HG02885 (cell line): ENCODE measurements around the gene DDX27.

Source experiments
- ATAC-seq: cut with Tn5 transposase; IDR thresholded peaks from one replicate; pipeline ENCODE4 v1.9.1; 2021; ENCODE audit warnings: mild to moderate bottlenecking; ENCODE audit not compliant: unreplicated experiment, poor library complexity

The DDX27 gene

DNA sequence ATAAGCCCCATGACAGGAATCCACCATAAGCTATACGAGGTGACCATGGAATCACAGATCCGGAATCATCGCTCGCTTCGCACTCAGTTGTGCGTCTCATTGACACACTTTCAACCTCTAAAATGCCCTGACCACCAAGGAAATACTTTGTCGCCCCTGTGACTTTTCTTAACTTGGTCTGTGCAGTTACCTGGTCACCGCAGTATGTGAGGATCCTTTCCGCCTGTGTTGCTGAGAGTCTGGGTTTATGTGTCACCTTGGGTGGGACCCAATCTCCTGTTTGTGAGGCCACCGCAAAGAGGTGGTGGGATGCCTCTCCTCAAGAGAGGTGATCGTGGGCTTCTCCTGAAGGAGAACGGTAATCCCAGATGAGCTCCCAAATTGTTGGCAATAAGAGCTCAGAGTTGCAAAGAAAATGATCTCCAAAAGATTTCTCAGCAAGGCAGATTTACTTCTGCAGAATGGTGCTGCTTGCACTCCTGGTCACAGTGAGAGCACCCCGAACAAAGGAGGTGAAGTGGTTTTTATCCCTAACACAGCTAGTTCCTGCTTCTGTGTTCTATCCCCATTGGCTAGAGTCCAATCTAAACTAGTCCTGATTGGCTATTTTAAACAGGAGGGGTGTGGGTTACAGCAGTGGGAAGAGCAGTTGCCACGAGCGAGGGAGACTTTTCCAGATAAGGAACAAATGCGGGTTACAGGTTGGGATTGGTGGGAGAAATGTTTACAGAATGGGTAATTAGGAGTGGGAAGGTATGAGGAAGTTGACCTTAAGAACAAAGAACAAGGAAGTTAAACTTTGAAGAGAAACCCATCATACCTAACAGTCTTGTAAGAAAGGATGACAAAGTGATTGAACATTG lies 67.7 kb downstream of the DDX27 start:
- ATAC-seq: no peak

GRCh38 chr20:49287555-49288249 lies 68.5 kb downstream of the DDX27 start:
- no peak for ATAC-seq

DNA sequence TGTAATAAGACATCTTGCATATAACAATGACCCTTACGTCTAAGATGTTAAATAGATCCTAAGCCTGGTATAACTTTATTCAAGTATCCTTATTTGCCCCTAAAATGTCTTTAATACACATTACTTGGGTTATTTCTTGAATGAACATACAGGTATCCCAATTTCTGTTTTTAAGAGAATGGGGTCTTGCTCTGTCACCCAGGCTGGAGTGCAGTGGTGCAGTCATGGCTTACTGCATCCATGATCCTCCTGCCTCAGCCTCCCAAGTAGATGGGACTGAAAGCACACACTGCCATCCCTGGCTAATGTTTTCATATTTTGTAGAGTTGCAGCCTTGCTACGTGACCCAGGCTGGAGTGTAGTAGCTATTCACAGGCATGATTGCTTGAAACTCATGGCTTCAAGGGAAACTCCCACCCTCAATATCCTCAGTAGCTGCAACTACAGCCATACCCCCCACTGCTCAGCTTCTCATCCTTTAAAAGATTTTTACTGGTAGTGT lies 69.1 kb downstream of the DDX27 start:
- no peak for ATAC-seq

DNA sequence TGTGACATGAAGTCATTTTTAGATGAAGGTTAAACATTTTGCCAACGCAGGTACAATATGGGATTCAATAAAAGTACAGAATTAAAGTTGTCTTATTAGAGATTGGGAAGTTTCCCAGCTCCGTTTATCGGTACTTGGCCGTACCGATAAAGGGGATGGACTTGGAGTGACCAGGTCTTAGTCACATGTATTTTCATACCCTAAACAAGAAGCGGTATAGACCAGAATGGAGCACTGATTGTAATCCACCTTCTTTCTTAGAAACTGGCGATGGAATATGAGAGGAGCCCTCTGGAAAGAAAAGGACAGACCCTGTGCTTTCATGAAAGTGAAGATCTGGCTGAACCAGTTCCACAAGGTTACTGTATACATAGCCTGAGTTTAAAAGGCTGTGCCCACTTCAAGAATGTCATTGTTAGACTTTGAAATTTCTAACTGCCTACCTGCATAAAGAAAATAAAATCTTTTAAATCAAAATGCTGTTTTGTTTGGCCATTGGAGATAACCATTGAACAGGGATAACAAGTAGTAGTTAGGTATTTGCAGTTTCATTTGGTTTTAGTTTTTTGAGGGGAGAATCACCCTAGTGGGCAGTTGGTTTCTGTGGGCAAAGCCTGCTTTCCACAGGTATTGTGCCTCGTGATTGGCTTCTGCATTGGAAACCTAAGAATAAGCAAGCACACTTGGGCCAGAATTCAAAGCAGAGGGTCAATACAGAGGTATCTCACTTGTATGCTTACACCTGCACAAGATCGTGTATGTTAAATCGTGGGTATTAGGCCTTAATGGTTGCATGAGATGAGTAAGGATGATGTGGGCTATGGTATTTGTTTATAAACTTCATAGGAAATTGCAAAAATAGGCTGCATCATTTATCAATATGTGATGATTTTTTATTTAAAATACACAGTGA lies 69.8 kb downstream of the DDX27 start:
- ATAC-seq: no peak

- no peak for ATAC-seq
Observed at GRCh38 chr20:49290608-49291191, 71.5 kb downstream of the DDX27 start.

GRCh38 chr20:49291200-49291599 lies 72.0 kb downstream of the DDX27 start:
- ATAC-seq: no peak

DNA sequence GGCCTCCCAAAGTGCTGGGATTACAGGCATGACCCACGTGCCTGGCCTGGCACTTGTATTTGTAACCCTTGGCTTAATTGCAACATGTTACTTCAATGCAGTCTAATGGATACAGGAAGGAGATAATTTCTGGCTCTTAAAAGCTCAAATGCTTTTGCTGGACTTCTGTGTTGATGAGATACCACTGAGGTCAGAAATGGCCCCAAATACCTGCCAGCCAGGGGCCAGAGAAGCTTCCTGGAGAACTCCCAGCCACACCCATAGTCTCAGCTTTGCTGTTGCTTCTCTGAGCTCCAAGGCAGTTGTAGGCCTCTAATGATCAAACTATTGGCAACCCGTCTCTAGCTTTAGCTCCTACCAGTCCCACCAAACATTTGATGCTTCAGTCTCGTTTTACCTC lies 72.8 kb downstream of the DDX27 start:
- no peak for ATAC-seq

GRCh38 chr20:49293122-49293521 lies 73.9 kb downstream of the DDX27 start:
- no peak for ATAC-seq
